H1 (cell line): Measurements from ENCODE around the gene NQO2.

Experiments used
- EP300 ChIP-seq, 2 experiments: IDR thresholded peaks; 1 replicate in 1 of 2; 2 replicates in 1 of 2; pipeline ENCODE4 v1.6.1; 2011 to 2012; ENCODE audit warnings: low read depth in 2 of 2, low read length in 2 of 2, mild to moderate bottlenecking in 2 of 2, borderline replicate concordance in 1 of 2, inconsistent platforms in 1 of 2, moderate library complexity in 1 of 2
- USF2 ChIP-seq: IDR thresholded peaks from 2 replicates; pipeline ENCODE4 v1.6.1; 2011; ENCODE audit warnings: low read length, improper control_type of control experiment

- no peak for TF ChIP-seq EP300 (IDR thresholded peaks at IDR 0.05; ENCODE audit: borderline replicate concordance in 1 of 2, low read depth in 2 of 2, low read length in 2 of 2)
- TF ChIP-seq USF2, result no peak
Observed at GRCh38 chr6:2988094-2988425, 11.6 kb upstream of the NQO2 start.
